Ishikawa (cell line): ENCODE results near the gene TNFRSF18.

Experiments
- CEBPB ChIP-seq: IDR thresholded peaks from 2 replicates; pipeline ENCODE4 v1.6.1; 2012
- CREB1 ChIP-seq: IDR thresholded peaks from 2 replicates; pipeline ENCODE4 v1.6.1; 2012; ENCODE audit warnings: low read depth
- EGR1 ChIP-seq: IDR thresholded peaks from 2 replicates; pipeline ENCODE4 v1.6.1; 2012
- EP300 ChIP-seq: IDR thresholded peaks from 2 replicates; pipeline ENCODE4 v1.6.1; 2012; ENCODE audit warnings: borderline replicate concordance
- FOXM1 ChIP-seq: IDR thresholded peaks from 2 replicates; pipeline ENCODE4 v1.6.1; 2012; ENCODE audit warnings: low read depth, borderline replicate concordance
- MAX ChIP-seq: IDR thresholded peaks from 2 replicates; pipeline ENCODE4 v1.6.1; 2012
- NFIC ChIP-seq: IDR thresholded peaks from 2 replicates; pipeline ENCODE4 v1.6.1; 2012
- RAD21 ChIP-seq: IDR thresholded peaks from 2 replicates; pipeline ENCODE4 v1.6.1; 2012; ENCODE audit warnings: low read depth
- REST ChIP-seq: IDR thresholded peaks from 2 replicates; pipeline ENCODE4 v1.6.1; 2012; ENCODE audit warnings: low read depth, mild to moderate bottlenecking
- TAF1 ChIP-seq: IDR thresholded peaks from 2 replicates; pipeline ENCODE4 v1.6.1; 2012; ENCODE audit warnings: low read depth, mild to moderate bottlenecking
- TCF12 ChIP-seq: IDR thresholded peaks from 2 replicates; pipeline ENCODE4 v1.6.1; 2012; ENCODE audit warnings: low read depth
- TEAD4 ChIP-seq: IDR thresholded peaks from 2 replicates; pipeline ENCODE4 v1.6.1; 2012
- USF1 ChIP-seq: IDR thresholded peaks from 2 replicates; pipeline ENCODE4 v1.6.1; 2012
- YY1 ChIP-seq: IDR thresholded peaks from 2 replicates; pipeline ENCODE4 v1.6.1; 2012; ENCODE audit warnings: low read depth
- ZBTB7A ChIP-seq: IDR thresholded peaks from 2 replicates; pipeline ENCODE4 v1.6.1; 2012; ENCODE audit warnings: low read depth

Gene TNFRSF18

GRCh38 chr1:1182491-1183220 lies 23.7 kb downstream of the TNFRSF18 start:
- TF ChIP-seq YY1 (no peak), ZBTB7A (0 out of 2 replicates have a peak, but pooled peaks have one; percentile 42), MAX (no peak)

- TF ChIP-seq EP300: no peak
- no peak for TF ChIP-seq YY1
- no peak for TF ChIP-seq TCF12
- TF ChIP-seq USF1: no peak
- TF ChIP-seq MAX: no peak
Measured at GRCh38 chr1:1181938-1182410, 24.4 kb downstream of the TNFRSF18 start.

GRCh38 chr1:1181129-1181937 lies 25.1 kb downstream of the TNFRSF18 start:
- TF ChIP-seq ZBTB7A (no peak; the same call in 1 of the 2 replicates), USF1 (no peak), MAX (no peak), EGR1 (no peak; the same call in 1 of the 2 replicates), FOXM1 (no peak), NFIC (no peak), TEAD4 (no peak), TAF1 (no peak)

- TF ChIP-seq RAD21 (no peak), NFIC (no peak), TCF12 (no peak), CEBPB (no peak), REST (no peak), CREB1 (no peak), TEAD4 (no peak), EP300 (no peak), TAF1 (no peak), ZBTB7A (no peak), EGR1 (no peak), USF1 (no peak), MAX (no peak), YY1 (no peak), FOXM1 (no peak)
Measured at GRCh38 chr1:1179983-1180861, 26.2 kb downstream of the TNFRSF18 start.

- no peak for TF ChIP-seq USF1
- peak; percentile 75; the same call in 1 of the 2 replicates for TF ChIP-seq TCF12
- TF ChIP-seq EP300: peak; percentile 81
- TF ChIP-seq ZBTB7A: peak; percentile 91
- TF ChIP-seq TEAD4: 0 out of 2 replicates have a peak, but pooled peaks have one; percentile 2
- peak; percentile 15; the same call in 1 of the 2 replicates for TF ChIP-seq MAX
- TF ChIP-seq TAF1: no peak
Measured at GRCh38 chr1:1179346-1179982, 26.9 kb downstream of the TNFRSF18 start.
